IPS-18a (cell line): ENCODE results near the gene ABCG4.

ENCODE experiments used
- H3K27ac ChIP-seq: one replicate; pipeline ENCODE4 v1.5.1; 2013; ENCODE audit warnings: low read length
- H3K27me3 ChIP-seq: one replicate; pipeline ENCODE4 v1.6.1; 2013; ENCODE audit warnings: mild to moderate bottlenecking, low read length; ENCODE audit not compliant: control insufficient read depth, insufficient read depth
- H3K36me3 ChIP-seq: one replicate; pipeline ENCODE4 v1.6.1; 2013; ENCODE audit warnings: low read depth, low read length; ENCODE audit not compliant: control insufficient read depth
- H3K4me1 ChIP-seq: one replicate; pipeline ENCODE4 v1.6.1; 2013; ENCODE audit warnings: low read depth, low read length; ENCODE audit not compliant: control insufficient read depth
- H3K4me3 ChIP-seq: one replicate; pipeline ENCODE4 v1.5.1; 2013; ENCODE audit warnings: low read length
- H3K9ac ChIP-seq: one replicate; pipeline ENCODE4 v1.6.1; 2013; ENCODE audit warnings: mild to moderate bottlenecking, low read length, moderate library complexity
- H3K9me3 ChIP-seq: one replicate; pipeline ENCODE4 v1.6.1; 2013; ENCODE audit warnings: low read depth, low read length; ENCODE audit not compliant: control insufficient read depth

Gene ABCG4

GRCh38 chr11:119202554-119202953, 53.7 kb downstream of the ABCG4 start:
- H3K9me3 ChIP-seq: no peaks in the 10 kb centered on the region
- no peak overlapping the region for H3K4me3 ChIP-seq
- peaks cover 9% of the 10 kb centered on the region for H3K4me1 ChIP-seq
- no peaks in the 10 kb centered on the region for H3K27me3 ChIP-seq
- no peak overlapping the region for H3K27ac ChIP-seq
- no peak overlapping the region for H3K9ac ChIP-seq
- H3K36me3 ChIP-seq: no peaks in the 10 kb centered on the region

- peaks cover 19% of the 10 kb centered on the region for H3K4me1 ChIP-seq
- no peak overlapping the region for H3K4me3 ChIP-seq
- no peak overlapping the region for H3K9ac ChIP-seq
- H3K9me3 ChIP-seq: no peaks in the 10 kb centered on the region
- no peaks in the 10 kb centered on the region for H3K27me3 ChIP-seq
- H3K27ac ChIP-seq: no peak overlapping the region
- no peaks in the 10 kb centered on the region for H3K36me3 ChIP-seq
These were observed 55.2 kb downstream of the ABCG4 start for GRCh38 chr11:119204066-119204465.

- Histone ChIP-seq H3K9ac (no peak overlapping the region), H3K27me3 (no peaks in the 10 kb centered on the region), H3K4me3 (no peak overlapping the region), H3K27ac (no peak overlapping the region), H3K4me1 (peaks cover 27% of the 10 kb centered on the region), H3K36me3 (no peaks in the 10 kb centered on the region), H3K9me3 (no peaks in the 10 kb centered on the region)
These were observed 56.2 kb downstream of the ABCG4 start for GRCh38 chr11:119205080-119205479.

- Histone ChIP-seq H3K27me3 (no peaks in the 10 kb centered on the region), H3K4me1 (peaks cover 27% of the 10 kb centered on the region), H3K27ac (peak within 1 kb of the TSS; percentile 84), H3K9ac (peak within 1 kb of the TSS; percentile 81), H3K4me3 (peak within 1 kb of the TSS; percentile 99), H3K9me3 (no peaks in the 10 kb centered on the region), H3K36me3 (no peaks in the 10 kb centered on the region)
These were observed 57.0 kb downstream of the ABCG4 start, which contains the start of gene CBL for GRCh38 chr11:119205574-119206510. CBL (plus strand) TSS chr11:119206339; CDS start chr11:119206418, 79 bp downstream.

- H3K9me3 ChIP-seq: no peaks in the 10 kb centered on the region
- no peaks in the 10 kb centered on the region for H3K27me3 ChIP-seq
- H3K4me3 ChIP-seq: peak overlapping the region; percentile 99
- H3K36me3 ChIP-seq: no peaks in the 10 kb centered on the region
- peak overlapping the region; percentile 81 for H3K9ac ChIP-seq
- H3K27ac ChIP-seq: peak overlapping the region; percentile 84
- peaks cover 27% of the 10 kb centered on the region for H3K4me1 ChIP-seq
These were observed 57.9 kb downstream of the ABCG4 start for GRCh38 chr11:119206511-119207414.

- peaks cover 27% of the 10 kb centered on the region for H3K4me1 ChIP-seq
- peak overlapping the region; percentile 66 for H3K9ac ChIP-seq
- peak overlapping the region; percentile 99 for H3K4me3 ChIP-seq
- no peaks in the 10 kb centered on the region for H3K36me3 ChIP-seq
- no peak overlapping the region for H3K27ac ChIP-seq
- no peaks in the 10 kb centered on the region for H3K9me3 ChIP-seq
- no peaks in the 10 kb centered on the region for H3K27me3 ChIP-seq
These were observed 58.6 kb downstream of the ABCG4 start for GRCh38 chr11:119207415-119207960.

GRCh38 chr11:119209186-119209585, 60.3 kb downstream of the ABCG4 start:
- no peak overlapping the region for H3K4me3 ChIP-seq
- peaks cover 27% of the 10 kb centered on the region for H3K4me1 ChIP-seq
- H3K27ac ChIP-seq: no peak overlapping the region
- H3K27me3 ChIP-seq: no peaks in the 10 kb centered on the region
- H3K36me3 ChIP-seq: no peaks in the 10 kb centered on the region
- no peaks in the 10 kb centered on the region for H3K9me3 ChIP-seq
- H3K9ac ChIP-seq: no peak overlapping the region

GRCh38 chr11:119210050-119210449, 61.2 kb downstream of the ABCG4 start:
- H3K9me3 ChIP-seq: no peaks in the 10 kb centered on the region
- H3K4me3 ChIP-seq: no peak overlapping the region
- no peaks in the 10 kb centered on the region for H3K36me3 ChIP-seq
- no peaks in the 10 kb centered on the region for H3K27me3 ChIP-seq
- H3K4me1 ChIP-seq: peaks cover 24% of the 10 kb centered on the region
- H3K9ac ChIP-seq: no peak overlapping the region
- H3K27ac ChIP-seq: no peak overlapping the region
